Omental fat pad (tissue), 4 donors: ENCODE results near the gene IL17RC. TPM values are rescaled to one million over a fixed set of nuclear protein-coding genes. Genes with fewer than 3 reads are reported as not detected.

Experiments used
- ATAC-seq: fragments of 150-250 bp; one replicate; pipeline ENCODE4 v1.9.1; 2016; ENCODE audit warnings: mild to moderate bottlenecking, moderate library complexity; ENCODE audit not compliant: low FRiP score
- DNase-seq: peaks from one replicate; pipeline ENCODE4 v3.0.0-alpha.2; 2019; ENCODE audit warnings: low spot score
- total RNA-seq, 4 donors: library from RNA; depleted of rRNA; stranded (reverse); fragments of >200 nt; gene quantifications; one replicate each; pipeline ENCODE4 v1.1.0, GENCODE V29; 2016
- TF ChIP-seq, protein P1 (sequence below), 3 donors: fragments of 450-650 bp; IDR thresholded peaks; one replicate each; pipeline ENCODE4 v1.5.1; 2016 to 2017; ENCODE audit warnings: antibody characterized with exemption in 3 of 3, mild to moderate bottlenecking in 3 of 3, moderate library complexity in 2 of 3

The IL17RC gene
- total RNA-seq, 4 donors from 2014 or later: 53.4 to 97.6 (median 58.2) TPM

DNA sequence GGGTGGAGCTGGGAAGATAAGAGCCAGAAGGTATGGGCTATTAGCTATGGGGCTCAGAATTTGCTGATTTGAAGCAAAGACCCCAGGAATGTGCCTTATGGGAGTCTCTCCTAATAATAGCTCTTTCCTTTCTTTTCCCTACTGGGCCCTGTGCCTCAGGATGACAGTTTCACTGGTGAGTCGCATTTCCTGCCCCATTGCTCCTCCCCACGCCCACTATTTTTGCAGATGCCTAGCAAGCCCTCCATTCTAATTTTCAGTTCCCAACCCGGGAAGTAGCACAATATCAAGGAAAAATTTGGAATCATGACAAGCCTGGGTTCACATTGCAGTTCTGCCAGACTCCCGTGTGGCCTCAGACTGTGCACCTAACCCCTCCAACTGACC lies 13.7 kb upstream of the IL17RC start:
- ATAC-seq (no peak), DNase-seq (no peak)
- TF ChIP-seq, protein P1, sequence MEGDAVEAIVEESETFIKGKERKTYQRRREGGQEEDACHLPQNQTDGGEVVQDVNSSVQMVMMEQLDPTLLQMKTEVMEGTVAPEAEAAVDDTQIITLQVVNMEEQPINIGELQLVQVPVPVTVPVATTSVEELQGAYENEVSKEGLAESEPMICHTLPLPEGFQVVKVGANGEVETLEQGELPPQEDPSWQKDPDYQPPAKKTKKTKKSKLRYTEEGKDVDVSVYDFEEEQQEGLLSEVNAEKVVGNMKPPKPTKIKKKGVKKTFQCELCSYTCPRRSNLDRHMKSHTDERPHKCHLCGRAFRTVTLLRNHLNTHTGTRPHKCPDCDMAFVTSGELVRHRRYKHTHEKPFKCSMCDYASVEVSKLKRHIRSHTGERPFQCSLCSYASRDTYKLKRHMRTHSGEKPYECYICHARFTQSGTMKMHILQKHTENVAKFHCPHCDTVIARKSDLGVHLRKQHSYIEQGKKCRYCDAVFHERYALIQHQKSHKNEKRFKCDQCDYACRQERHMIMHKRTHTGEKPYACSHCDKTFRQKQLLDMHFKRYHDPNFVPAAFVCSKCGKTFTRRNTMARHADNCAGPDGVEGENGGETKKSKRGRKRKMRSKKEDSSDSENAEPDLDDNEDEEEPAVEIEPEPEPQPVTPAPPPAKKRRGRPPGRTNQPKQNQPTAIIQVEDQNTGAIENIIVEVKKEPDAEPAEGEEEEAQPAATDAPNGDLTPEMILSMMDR (IDR thresholded peaks at IDR 0.05): no peak

DNA sequence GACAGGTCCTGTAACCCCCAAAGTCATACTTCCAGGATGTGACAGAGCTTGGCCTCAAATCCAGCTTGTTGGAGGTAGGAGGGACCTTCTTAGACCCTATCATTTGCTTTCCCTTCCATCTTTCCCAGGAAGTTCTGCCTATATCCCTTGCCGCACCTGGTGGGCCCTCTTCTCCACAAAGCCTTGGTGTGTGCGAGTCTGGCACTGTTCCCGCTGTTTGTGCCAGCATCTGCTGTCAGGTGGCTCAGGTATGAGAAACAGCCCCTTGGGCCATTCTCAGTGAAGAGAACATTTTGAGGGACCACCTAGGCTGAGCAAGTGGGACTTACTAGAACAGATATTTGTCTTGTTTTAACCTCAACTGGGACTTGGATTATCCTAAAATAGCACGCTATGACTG lies 13.0 kb upstream of the IL17RC start:
- TF ChIP-seq, protein P1 (IDR thresholded peaks at IDR 0.05): no peak
- no peak for DNase-seq
- no peak for ATAC-seq

DNA sequence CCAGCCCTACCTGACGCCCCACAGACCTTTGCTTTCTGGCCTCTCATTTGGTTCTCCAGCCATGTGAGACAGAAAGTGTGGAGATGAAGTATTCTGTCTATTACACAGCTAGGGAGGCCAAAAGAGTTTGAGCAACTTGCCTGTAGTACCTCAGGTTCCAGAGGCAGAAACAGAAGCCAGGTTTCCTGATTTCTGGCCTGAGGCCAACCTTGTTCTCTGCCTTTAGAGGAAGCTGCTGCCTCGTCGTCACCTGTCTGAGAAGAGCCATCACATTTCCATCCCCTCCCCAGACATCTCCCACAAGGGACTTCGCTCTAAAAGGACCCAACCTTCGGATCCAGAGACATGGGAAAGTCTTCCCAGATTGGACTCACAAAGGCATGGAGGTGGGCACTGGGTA lies 10.4 kb upstream of the IL17RC start:
- DNase-seq: no peak
- ATAC-seq: no peak
- TF ChIP-seq, protein P1 (IDR thresholded peaks at IDR 0.05): no peak

DNA sequence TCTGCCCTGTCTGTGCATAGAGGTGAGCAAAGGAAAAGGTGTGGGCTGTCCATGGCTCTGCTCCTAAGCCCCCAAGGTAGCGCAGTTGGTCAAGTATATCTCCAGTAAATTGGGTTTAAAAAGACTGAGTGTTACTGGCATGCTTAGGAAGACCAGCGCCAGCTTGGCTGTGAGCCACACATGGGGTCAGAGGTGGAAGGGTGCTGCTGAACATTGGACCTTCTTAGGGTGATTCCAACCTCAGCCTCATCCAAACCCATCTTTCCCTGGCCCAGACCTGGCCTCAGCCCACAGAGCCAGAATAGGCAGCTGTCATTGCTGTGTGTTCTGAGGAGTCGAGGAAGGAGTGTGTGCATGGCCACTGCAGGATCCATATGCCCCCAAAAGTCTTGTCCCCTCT lies 8.6 kb upstream of the IL17RC start:
- TF ChIP-seq, protein P1 (IDR thresholded peaks at IDR 0.05): no peak
- ATAC-seq (no peak), DNase-seq (no peak)

DNA sequence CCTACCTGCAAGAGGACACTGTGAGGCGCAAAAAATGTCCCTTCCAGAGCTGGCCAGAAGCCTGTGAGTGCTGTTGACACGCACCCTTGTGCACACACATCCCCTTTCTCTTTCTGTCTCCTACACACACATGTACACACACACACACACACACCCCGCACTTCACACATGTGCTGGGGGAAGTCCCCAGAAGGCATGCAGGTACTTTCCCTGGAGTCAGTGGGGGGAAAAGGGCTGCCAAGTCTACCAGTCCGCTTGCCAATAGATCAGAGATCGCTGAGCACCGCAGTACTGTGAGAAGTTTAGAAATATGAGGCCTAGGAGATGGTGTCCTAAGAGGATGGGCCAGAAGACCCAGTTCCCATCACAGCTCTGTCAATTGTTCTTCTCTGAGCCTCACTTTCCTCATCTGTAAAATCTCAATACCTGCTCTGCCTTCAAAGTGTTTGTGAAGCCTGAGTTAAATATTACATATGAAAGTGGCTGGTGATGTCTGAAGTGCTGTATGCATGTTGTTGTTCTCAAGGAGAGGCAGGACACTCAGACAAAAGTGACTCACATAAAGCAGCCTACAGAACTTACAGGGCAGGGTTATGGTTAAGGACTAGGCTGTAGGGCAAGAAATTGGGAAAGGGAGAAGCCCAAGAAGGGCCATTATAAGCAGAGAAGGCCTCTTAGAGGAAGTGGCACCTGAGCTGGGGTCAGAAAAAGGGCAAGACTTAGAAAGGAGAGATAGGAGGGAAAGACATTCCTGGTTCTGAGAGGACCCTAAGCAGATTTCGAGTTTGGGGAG lies 7.5 kb upstream of the IL17RC start:
- peak; percentile 24 for ATAC-seq
- TF ChIP-seq, protein P1 (IDR thresholded peaks at IDR 0.05): no peak
- no peak for DNase-seq

DNA sequence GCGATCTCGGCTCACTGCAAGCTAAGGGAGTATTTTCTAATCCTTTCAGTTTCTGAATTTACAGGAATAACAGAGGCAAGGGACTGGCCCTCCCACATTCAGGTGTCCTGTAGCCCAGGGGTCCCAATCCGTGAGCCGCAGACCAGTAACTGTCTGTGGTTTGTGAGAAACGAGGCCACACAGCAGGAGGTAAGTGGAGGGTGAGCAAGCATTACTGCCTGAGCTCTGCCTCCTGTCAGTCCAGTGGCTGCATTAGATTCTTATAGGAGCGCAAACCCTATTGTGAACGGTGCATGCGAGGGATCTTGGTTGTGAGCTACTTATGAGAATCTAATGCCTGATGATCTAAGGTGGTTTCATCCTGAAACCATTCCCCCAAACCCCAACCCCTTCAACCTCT lies 5.0 kb upstream of the IL17RC start:
- TF ChIP-seq, protein P1 (IDR thresholded peaks at IDR 0.05): no peak
- ATAC-seq (no peak), DNase-seq (no peak)

DNA sequence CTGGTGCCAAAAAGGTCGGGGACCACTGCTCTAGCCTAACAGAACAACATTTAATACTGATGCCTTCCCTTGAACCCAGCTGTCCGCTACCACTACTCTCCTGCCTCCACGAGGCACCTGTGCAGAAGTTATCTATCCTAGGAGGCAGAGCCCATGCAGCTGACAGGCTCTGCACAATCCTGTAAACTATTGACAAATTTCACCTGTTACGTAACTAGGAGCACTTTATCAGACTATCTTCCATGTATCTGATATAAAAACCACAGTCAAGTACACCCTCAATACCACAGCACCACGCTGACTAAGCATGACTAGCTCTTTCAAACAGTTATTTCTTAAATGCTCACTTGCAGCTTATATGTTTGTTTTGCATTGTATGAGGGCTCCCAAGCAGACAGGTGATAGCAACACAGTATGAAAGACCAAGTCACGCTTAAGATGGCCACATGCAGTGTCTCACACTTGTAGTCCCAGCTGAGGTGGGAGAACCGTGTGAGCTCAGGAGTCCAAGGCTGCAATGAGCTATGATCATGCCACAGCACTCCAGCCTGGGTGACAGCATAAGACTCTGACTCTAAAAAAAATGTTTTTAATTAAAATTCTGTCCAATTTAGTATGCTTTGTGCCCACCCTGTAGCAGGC lies 4.5 kb upstream of the IL17RC start:
- no peak for DNase-seq
- TF ChIP-seq, protein P1 (IDR thresholded peaks at IDR 0.05): no peak
- ATAC-seq: no peak
